ENCODE measurements around the gene ISLR.

ISLR gene

DNA sequence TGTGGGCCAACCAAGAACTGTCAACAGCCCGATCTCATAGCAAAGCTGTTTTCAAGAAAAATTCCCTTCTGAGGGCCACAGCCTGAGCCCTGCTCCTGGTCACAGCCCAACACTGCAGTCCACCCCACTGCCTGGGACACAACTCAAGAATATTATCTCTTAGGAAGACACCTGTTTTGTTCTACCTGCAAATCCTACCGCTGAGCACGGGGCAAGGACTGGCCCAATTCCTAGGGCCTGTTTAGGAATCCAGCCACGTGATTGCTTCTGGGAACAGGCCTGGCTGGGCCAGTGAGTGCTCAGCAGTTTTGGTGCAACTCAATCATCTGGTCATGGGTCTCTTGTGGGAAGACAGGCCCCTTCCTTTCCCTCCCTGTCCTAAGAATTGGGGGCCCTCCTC, 34.9 kb upstream of the ISLR start:
- DNase-seq (ENCODE audit: low read depth) = no peak
- H3K4me3 ChIP-seq (ENCODE audit: low read depth, low read length) = no peak overlapping the region
- TF ChIP-seq, protein P1, sequence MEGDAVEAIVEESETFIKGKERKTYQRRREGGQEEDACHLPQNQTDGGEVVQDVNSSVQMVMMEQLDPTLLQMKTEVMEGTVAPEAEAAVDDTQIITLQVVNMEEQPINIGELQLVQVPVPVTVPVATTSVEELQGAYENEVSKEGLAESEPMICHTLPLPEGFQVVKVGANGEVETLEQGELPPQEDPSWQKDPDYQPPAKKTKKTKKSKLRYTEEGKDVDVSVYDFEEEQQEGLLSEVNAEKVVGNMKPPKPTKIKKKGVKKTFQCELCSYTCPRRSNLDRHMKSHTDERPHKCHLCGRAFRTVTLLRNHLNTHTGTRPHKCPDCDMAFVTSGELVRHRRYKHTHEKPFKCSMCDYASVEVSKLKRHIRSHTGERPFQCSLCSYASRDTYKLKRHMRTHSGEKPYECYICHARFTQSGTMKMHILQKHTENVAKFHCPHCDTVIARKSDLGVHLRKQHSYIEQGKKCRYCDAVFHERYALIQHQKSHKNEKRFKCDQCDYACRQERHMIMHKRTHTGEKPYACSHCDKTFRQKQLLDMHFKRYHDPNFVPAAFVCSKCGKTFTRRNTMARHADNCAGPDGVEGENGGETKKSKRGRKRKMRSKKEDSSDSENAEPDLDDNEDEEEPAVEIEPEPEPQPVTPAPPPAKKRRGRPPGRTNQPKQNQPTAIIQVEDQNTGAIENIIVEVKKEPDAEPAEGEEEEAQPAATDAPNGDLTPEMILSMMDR (IDR thresholded peaks at IDR 0.05; ENCODE audit: control insufficient read depth, extremely low read depth, insufficient read depth) = no peak

DNA sequence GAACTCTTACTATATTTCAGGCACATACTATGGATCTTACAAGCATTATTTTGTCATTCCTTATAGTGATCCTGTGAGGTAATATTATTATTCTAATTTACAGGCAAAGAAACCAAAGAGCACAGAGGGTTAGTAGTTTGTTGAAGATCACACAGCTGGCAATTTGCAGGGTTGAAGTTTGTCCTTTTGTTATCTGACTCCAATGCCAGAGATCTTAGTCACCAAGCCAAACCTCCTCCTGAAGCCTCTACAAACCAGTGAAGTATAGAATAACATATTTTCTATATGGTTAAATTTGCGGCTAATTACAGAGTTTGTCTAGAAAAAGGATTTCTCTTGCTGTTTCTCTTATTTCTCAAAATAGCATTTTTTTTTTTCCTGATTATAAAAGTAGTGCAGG, 31.9 kb upstream of the ISLR start:
- TF ChIP-seq, protein P1 (IDR thresholded peaks at IDR 0.05; ENCODE audit: control insufficient read depth, extremely low read depth, insufficient read depth) = no peak

DNA sequence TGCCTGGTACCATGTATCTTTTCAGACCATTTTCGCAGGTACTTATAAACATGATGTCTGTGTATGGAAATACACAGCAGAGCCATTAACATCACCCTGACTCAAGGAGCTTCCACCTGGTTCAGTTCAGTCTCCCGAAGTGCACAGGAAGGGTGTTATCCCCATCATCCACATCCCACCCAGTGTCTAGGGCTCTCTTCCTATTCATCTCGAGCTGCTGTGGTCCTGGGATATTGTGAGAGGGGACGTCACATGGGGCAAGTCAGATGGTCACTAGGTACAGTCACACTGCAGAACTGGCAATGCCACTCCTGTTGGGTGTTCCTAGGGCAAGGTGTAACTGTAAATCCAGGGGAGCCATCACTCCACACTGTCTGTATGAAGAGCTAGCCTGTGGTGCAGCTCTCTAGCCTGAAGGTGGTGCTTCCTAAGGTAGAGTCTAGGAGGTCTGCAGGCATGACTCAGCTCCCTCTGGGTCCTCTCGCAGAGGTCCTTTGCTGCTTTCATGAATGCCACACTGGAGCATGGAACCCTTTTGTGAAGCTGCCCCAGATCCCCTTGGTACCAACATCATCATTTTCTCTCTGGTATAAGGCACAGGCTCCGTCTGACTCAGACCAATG, 29.2 kb upstream of the ISLR start:
- DNase-seq (ENCODE audit: low read depth) = no peak
- TF ChIP-seq, protein P1 (IDR thresholded peaks at IDR 0.05; ENCODE audit: control insufficient read depth, extremely low read depth, insufficient read depth) = no peak

More for the DNA sequence above, 31.9 kb upstream of the ISLR start:
- H3K4me3 ChIP-seq (ENCODE audit: low read depth, low read length) = no peak overlapping the region
- DNase-seq (ENCODE audit: low read depth) = no peak

DNA sequence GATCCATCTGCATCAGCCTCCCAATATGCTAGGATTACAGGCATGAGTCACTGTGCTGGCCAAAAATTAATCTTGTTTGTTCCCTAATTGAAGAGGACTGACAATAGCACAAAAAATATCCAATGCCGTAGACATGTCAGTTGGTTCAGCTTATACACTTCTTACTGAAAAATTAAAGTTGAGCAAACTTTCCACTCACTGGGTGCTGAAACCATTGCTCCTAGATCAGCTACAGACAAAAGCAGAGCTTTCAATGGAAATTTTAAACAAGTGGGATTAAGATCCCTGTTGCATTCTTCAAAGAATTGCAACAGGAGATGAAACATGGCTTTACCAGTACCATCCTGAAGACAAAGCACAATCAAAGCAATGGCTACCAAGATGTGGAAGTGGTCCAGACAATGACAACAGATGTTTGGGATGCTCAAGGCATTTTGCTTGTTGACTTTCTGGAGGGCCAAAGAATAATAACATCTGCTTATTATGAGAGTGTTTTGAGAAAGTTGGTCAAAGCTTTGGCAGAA, 27.2 kb upstream of the ISLR start:
- TF ChIP-seq, protein P1 (IDR thresholded peaks at IDR 0.05; ENCODE audit: control insufficient read depth, extremely low read depth, insufficient read depth) = no peak
- H3K4me3 ChIP-seq (ENCODE audit: low read depth, low read length) = no peak overlapping the region
- DNase-seq (ENCODE audit: low read depth) = no peak

More for the DNA sequence above, 29.2 kb upstream of the ISLR start:
- no peak overlapping the region for H3K4me3 ChIP-seq (ENCODE audit: low read depth, low read length)

DNA sequence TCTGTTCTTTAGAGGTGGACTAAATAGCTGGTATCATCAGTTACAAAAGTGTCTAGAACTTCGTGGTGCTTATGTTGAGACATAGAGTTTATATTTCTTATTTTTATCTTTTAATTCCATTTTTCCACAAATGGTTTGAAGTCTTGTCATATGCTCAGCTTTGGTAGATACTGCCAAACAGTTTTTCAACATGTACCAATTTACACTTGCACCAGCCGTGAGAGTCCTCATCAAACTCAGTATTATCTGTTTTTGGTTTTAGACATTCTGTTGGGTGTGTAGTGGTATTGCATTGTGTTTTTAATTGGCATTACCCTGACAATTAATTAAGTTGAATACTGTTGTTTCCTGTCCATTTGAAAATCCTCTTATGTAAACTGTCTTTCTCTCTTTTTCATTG, 26.5 kb upstream of the ISLR start:
- TF ChIP-seq, protein P1 (IDR thresholded peaks at IDR 0.05; ENCODE audit: control insufficient read depth, extremely low read depth, insufficient read depth) = no peak
- no peak for DNase-seq (ENCODE audit: low read depth)
- H3K4me3 ChIP-seq (ENCODE audit: low read depth, low read length) = no peak overlapping the region

DNA sequence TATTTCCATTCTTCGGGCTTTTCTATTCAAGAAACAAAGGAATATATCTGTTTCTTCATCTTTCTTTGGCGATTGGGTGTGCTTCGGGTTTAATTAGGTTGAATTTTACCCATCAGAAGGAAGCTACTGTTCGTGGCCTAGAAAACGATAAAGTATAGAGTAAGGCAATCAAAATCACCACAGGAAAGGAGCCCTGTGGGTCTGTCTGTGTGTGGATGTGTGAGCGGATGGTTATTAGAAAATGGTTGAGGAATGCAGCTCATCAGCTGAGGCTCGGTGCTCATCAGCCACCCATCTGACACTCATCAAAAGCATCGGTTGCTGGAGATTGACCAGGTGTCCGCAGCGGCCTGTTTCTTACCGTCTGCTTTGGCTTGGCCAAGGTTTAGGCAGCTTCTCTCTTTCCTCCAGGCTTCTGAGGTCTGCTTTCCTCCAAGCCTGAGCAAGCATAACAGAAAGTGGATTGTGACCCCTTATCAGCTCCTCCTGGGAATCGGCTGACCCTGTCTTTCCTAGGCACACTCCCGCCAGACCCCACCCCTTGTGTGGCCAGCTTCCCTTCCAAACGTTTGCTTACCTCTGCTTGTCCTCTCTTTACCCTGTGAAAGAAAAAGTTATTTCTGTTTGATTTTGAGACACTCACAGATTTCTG, 17.6 kb upstream of the ISLR start:
- H3K4me3 ChIP-seq (ENCODE audit: low read depth, low read length) = no peak overlapping the region
- TF ChIP-seq, protein P1 (IDR thresholded peaks at IDR 0.05; ENCODE audit: control insufficient read depth, extremely low read depth, insufficient read depth) = no peak
- DNase-seq (ENCODE audit: low read depth) = no peak
